Activated naive CD8-positive, alpha-beta T cell treated with anti-CD3 and anti-CD28 coated beads, Interleukin-2, amount 50 U/mL, for 24 hours (primary cell): ENCODE results near the gene DPEP3.

Source experiments
- ATAC-seq: fragments of 150-1000 bp; cut with Tn5 transposase; one replicate; pipeline ENCODE4 v1.10.0; 2021
- DNase-seq: peaks from one replicate; pipeline ENCODE4 v3.0.0; 2021
- H3K27ac Mint-ChIP-seq: one replicate; pipeline ENCODE4 v1.8.0; 2021; ENCODE audit warnings: mild to moderate bottlenecking, mixed read lengths
- H3K27me3 Mint-ChIP-seq: one replicate; pipeline ENCODE4 v1.8.0; 2021; ENCODE audit warnings: mixed read lengths
- H3K36me3 Mint-ChIP-seq: one replicate; pipeline ENCODE4 v1.8.0; 2021; ENCODE audit warnings: low read depth, mixed read lengths
- H3K4me1 Mint-ChIP-seq: one replicate; pipeline ENCODE4 v1.8.0; 2021; ENCODE audit warnings: mixed read lengths
- H3K4me3 Mint-ChIP-seq: one replicate; pipeline ENCODE4 v1.8.0; 2021; ENCODE audit warnings: mild to moderate bottlenecking, moderate library complexity, mixed read lengths
- H3K9me3 Mint-ChIP-seq: one replicate; pipeline ENCODE4 v1.8.0; 2021; ENCODE audit warnings: mixed read lengths

The DPEP3 gene

DNA sequence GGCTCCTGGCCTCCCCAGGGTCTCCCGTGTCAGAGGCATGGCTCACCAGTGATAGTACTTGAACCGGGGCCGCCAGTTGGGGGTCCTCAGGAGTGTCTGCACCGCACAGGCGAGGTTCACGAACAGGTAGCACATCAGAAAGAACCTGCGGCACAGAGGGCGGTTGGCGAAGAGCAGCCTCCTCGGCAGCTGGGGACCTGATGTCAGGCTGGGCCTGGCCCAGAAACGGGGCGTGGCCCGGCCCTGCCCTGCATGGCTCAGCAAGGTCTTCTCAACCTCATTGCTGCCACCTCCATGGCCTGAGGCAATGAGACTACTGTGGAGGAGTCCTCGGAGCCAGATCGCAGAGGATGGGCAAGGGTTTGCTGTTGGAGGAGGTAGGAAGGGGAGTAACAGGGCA is 32.3 kb downstream of the DPEP3 start:
- Mint-ChIP-seq H3K4me1 (no peaks in the 10 kb centered on the region), H3K27ac (no peak overlapping the region), H3K9me3 (no peaks in the 10 kb centered on the region), H3K36me3 (no peaks in the 10 kb centered on the region), H3K4me3 (no peak overlapping the region), H3K27me3 (no peaks in the 10 kb centered on the region)
- DNase-seq (no peak), ATAC-seq (no peak)

DNA sequence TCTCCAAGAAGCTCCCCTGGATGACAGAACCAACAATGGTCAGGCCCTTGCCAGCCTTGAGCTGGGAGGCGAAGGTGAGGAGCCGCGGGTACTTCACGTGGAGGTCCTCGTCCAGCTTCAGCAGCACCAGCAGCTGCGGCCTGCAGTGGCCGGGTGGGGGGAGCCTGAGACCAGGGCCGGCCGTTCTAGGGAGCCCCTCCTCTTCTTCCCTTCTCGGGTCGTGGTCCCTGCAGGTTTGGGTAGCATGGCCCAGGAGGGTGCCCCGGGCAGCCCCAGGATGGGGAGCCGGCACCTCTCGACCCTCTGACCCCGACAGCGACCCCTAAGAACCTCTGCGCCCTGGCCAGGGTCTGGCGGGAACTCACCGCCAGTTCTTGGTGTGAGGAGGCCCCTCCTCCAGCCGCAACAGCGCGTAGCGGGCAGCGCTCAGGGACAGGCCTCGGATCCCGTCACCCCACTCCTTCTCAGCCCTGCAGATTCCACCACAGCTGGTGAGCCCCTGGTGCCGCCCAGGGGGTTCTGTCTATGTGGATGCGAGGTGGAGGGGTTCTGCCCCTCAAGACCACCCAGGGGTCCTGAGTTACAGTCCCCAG is 33.2 kb downstream of the DPEP3 start:
- Mint-ChIP-seq H3K9me3 (no peaks in the 10 kb centered on the region), H3K36me3 (peaks cover 2% of the 10 kb centered on the region), H3K27ac (no peak overlapping the region), H3K4me3 (no peak overlapping the region), H3K27me3 (no peaks in the 10 kb centered on the region), H3K4me1 (peaks cover 2% of the 10 kb centered on the region)
- DNase-seq (no peak), ATAC-seq (no peak)

DNA sequence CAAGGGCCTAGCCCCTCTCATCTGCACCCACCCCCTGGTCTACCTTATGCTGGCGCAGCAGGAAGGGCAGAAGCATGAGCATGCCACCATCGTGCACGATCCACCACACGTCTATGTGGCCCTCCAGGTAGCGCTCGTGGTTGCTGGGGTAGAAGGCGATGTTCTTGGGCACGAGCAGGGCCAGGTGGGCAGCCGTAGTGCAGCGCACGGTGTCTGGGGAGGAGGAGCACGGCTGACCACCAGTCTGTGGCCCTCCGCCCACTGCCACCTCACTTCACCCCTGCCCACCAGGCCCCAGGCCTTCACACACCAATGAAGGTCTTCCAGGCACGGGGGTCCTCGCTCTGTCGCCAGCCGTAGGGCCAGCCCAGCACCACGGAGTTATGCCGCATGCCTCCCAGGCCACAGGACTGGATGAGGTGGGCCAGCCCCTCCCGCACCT is 34.1 kb downstream of the DPEP3 start:
- H3K4me1 Mint-ChIP-seq: peaks cover 7% of the 10 kb centered on the region
- no peaks in the 10 kb centered on the region for H3K9me3 Mint-ChIP-seq
- H3K27ac Mint-ChIP-seq: no peak overlapping the region
- no peaks in the 10 kb centered on the region for H3K27me3 Mint-ChIP-seq
- peaks cover 2% of the 10 kb centered on the region for H3K36me3 Mint-ChIP-seq
- no peak overlapping the region for H3K4me3 Mint-ChIP-seq
- DNase-seq: no peak
- no peak for ATAC-seq

DNA sequence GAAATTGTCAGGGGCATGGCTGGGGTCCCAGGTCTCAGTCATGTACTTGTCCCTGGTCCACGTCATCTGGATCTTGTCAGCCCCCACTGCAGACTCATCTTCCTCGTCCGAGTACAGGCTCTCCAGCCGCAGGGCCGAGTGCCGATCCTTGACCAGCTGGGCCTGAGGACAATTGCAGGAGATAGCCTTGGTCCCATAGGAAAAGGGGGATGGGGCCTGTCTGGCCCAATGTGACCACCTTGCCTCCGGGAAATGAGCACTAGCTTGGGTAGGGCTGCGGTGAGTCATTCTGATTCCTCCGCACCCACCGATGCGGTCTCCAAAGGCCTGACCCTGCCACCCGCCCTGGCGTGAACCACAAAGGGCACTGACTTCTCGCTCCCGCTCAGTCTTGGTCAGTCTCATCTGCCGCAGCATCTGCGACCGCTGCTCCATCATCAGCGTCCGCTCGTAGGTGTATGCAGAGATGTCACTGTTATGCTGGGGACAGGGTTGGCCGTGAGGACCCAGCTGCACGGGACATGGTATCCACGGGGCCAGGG is 34.8 kb downstream of the DPEP3 start:
- DNase-seq (no peak), ATAC-seq (no peak)
- H3K27me3 Mint-ChIP-seq: no peaks in the 10 kb centered on the region
- H3K4me3 Mint-ChIP-seq: no peak overlapping the region
- peaks cover 2% of the 10 kb centered on the region for H3K36me3 Mint-ChIP-seq
- no peaks in the 10 kb centered on the region for H3K9me3 Mint-ChIP-seq
- H3K4me1 Mint-ChIP-seq: peaks cover 8% of the 10 kb centered on the region
- no peak overlapping the region for H3K27ac Mint-ChIP-seq

DNA sequence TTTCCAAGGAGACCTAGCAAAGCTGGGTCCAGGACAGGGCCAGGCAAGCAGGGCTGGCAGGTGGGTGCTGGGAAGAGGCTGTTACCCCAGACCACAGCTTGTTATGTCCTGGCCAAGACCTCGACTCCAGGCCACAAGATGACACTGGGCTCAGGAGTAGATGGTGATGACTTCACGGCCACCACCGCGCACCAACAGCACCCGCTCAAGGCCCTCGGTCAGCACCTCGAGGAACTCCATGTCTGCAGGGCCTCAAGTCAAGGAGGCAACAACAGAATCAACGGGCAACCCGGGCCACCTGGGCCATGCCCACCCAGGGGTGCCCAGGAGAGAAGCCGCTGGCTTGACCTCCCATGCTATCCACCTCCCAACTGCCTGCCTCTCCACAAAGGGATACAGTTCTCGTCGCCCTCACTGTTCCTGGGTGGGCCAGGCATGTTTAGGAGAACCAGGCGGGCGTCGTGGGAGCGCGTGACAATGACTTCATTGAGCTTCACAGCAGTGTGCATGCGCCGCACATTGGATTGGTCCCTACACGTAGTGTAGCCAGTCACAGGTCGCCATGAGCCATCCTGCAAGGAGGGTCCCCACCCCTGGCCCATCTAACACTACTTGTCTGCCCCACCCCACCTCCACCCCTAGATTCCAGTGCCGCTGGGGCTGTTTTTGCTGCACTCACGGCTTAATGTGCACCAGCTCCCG is 35.5 kb downstream of the DPEP3 start:
- no peak for ATAC-seq
- no peak overlapping the region for H3K27ac Mint-ChIP-seq

DNA sequence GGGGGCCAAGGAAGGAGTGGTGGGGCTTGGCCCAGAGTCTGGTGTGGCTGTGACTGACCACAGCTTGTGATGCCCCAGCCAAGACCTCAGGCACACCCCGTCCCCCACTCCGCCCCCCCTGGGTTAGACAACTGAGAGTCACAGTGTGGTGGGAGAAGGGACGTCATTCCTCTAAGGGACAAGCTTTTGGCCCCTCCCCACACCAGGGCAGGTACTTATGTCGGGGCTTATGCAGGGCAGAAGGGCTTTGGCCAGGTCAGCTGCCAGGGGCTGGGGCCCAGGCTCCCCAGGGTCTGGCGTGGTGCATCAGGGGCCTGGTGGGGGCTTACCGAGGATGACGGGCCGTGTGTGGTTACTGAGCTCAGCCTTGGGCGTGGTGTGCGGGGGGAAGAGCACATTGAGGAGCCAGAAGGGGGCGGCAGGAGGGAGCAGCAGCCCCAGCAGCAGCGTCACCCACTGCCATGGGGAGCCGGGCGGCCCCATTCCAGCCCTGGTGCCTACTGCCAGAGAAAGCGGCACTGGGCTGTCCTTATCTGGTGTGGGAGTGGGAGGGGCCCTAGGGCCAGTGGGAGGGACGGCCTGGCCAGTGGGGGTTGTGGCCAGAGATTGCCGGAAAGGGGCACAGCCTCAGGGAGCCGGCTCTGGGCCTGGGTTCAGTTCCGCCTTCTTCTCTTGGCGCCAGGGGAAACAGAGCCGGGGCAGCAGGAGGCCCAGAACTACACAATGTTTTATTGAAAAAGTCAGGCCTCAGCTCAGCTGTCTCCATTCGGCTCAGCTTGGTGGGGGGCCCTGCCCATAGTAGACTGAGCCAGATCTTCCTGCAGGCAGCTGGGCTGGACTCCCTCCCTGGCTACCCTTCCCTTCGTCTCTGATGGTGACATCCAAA is 36.4 kb downstream of the DPEP3 start, which contains the start of gene LCAT:
Gene LCAT (minus strand): TSS at position 502 of the 886 bp plus-strand sequence. CDS start 19 bp downstream, at position 483.
- Mint-ChIP-seq H3K27ac (no peak within 1 kb of the TSS), H3K9me3 (no peaks in the 10 kb centered on the region)

More for the DNA sequence above, 35.5 kb downstream of the DPEP3 start:
- no peak overlapping the region for H3K4me3 Mint-ChIP-seq
- DNase-seq: no peak
- H3K9me3 Mint-ChIP-seq: no peaks in the 10 kb centered on the region
- H3K27me3 Mint-ChIP-seq: no peaks in the 10 kb centered on the region
- peaks cover 15% of the 10 kb centered on the region for H3K4me1 Mint-ChIP-seq
- H3K36me3 Mint-ChIP-seq: peaks cover 2% of the 10 kb centered on the region

DNA sequence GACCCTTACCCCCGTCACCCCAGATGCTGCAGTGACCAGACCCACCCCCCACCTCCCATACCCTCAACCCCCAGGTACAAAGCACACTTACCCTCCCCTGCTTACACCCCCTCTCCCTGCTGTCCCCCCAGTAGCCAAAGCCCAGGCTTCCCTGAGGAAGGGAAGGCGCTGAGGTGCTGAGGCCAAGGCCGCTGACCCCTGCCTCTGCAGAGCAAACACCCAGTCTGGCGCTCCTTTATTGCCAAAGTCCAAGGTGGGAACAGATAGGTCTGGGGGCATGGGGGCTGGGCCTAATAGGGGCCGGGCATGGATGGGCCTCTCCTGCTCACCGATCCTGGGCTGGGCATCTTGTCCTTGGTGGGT is 37.1 kb downstream of the DPEP3 start:
- H3K27me3 Mint-ChIP-seq: no peaks in the 10 kb centered on the region
- H3K4me3 Mint-ChIP-seq: no peak overlapping the region
- H3K4me1 Mint-ChIP-seq: peaks cover 26% of the 10 kb centered on the region
- H3K9me3 Mint-ChIP-seq: no peaks in the 10 kb centered on the region
- DNase-seq: no peak
- ATAC-seq: no peak
- no peak overlapping the region for H3K27ac Mint-ChIP-seq
- H3K36me3 Mint-ChIP-seq: peaks cover 2% of the 10 kb centered on the region

More for the DNA sequence above, 36.4 kb downstream of the DPEP3 start, which contains the start of gene LCAT:
- Mint-ChIP-seq H3K36me3 (peaks cover 2% of the 10 kb centered on the region), H3K27me3 (no peaks in the 10 kb centered on the region), H3K4me3 (no peak within 1 kb of the TSS), H3K4me1 (peaks cover 24% of the 10 kb centered on the region)
- no peak for DNase-seq
- no peak for ATAC-seq

DNA sequence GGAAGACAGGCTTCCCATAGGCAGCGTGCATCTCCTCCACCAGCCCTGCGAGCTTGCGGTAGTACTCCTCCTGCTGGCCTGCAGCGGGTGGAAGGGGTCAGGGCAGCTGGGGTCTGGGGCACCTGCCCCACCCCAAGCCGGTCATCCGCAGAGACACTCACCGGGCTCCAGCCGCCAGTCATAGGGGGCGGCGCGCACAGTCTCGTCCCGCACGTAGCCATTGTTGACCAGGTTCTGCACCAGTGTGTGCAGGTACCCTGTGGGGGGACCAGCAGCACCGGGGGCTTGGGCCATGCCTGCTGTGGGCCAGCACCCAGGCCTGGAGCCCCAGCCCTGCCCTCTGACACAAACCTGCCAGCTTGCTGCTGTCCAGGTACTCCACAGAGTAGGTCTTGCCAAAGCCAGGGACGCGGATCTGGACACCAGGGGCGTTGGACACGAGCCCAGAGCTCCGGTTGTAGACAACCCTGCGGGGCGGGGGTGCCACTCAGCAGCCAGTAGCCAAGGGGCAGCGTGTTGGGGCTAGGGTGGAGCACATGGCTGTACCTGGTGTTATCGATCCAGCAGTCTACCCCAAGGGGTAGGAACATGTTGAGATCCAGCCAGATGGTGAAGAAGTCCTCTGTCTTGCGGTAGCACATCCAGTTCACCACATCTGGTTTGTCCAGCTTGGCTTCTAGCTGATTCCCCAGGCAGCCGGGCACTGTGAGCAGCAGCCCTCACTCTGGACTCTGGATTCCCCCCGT is 37.6 kb downstream of the DPEP3 start:
- Mint-ChIP-seq H3K36me3 (peaks cover 2% of the 10 kb centered on the region), H3K4me3 (no peak overlapping the region), H3K4me1 (peaks cover 26% of the 10 kb centered on the region), H3K27ac (no peak overlapping the region), H3K27me3 (no peaks in the 10 kb centered on the region), H3K9me3 (no peaks in the 10 kb centered on the region)
- DNase-seq (no peak), ATAC-seq (no peak)

DNA sequence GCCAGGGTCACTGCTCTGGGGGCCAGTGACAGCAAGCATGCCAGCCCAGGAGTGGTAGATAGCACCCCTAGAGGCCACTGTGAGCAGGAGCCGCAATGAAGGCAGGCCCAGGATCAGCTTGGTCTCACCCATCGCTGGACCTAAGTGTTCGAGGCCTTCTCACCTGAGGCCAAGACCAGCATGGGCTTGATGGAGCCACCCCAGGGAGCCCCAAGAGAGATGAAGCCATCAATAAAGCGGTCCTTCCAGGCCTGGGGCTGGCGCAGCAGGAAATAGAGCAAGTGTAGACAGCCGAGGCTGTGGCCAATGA is 38.1 kb downstream of the DPEP3 start:
- Mint-ChIP-seq H3K4me1 (peaks cover 29% of the 10 kb centered on the region), H3K27me3 (no peaks in the 10 kb centered on the region), H3K9me3 (no peaks in the 10 kb centered on the region), H3K27ac (no peak overlapping the region), H3K4me3 (no peak overlapping the region), H3K36me3 (peaks cover 4% of the 10 kb centered on the region)
- ATAC-seq (peak; percentile 30), DNase-seq (peak; percentile 42)

DNA sequence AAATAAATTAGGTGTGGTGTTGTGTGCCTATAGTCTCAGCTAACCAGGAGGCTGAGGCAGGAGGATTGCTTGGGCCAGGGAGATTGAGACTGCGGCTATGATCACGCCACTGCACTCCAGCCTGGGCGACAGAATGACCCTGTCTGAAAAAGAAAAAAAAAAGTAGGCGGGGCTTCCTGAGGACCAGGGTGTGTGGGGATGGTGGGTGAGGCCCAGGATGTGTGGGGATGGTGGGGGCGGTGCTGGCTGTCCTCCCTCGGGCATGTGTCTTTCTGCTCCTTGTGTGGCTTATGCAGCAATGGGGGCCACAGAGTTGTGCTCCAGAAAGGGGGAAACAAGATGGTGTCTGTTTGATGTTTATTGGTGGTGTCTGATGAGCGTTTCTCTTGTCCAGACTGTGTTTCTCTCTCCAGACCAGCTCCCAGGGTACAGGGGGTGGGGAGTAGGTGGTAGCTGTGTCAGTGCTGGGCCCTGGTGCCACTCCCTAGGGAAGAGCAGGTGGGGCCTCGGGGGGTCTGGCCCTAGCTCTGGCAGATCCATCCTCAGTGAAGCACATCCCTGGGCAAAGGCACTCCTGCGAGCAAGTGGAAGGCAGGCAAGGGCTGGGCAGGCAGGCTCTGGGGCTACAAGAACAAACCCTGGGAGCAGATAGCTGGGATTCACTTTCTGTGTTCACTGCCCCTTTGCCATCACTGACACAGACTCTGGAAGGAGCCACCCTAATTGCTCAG is 38.7 kb downstream of the DPEP3 start:
- no peak for DNase-seq
- Mint-ChIP-seq H3K27ac (peak overlapping the region; percentile 60), H3K36me3 (peaks cover 7% of the 10 kb centered on the region), H3K27me3 (no peaks in the 10 kb centered on the region), H3K9me3 (no peaks in the 10 kb centered on the region), H3K4me1 (peaks cover 34% of the 10 kb centered on the region), H3K4me3 (no peak overlapping the region)
- ATAC-seq: no peak

DNA sequence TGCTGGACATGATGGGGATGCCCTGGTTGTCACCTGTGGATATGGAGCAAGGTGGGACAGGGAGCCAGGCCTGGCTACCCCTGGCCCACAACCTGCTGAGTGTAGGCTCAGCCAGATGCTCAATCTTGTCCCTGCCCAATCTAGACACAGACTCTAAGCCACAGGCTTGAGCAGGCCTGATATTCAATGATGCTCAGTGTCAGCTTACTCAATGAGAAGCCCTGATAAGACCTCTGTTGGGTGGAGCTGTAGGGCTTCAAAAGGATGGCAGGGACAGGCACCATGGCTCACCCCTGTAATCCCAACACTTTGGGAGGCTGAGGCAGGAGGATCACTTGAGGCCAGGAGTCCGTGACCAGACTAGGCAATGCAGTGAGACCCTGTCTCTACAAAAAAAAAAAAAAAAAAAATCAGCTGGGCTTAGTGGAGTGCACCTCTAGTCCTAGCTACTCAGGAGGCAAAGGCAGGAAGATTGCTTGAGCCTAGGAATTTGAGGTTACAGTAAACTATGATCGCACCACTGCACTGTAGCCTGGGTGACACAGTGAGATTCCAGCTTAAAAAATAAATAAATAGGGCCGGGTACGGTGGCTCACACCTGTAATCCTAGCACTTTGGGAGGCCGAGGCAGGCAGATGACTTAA is 39.7 kb downstream of the DPEP3 start:
- DNase-seq (no peak), ATAC-seq (no peak)
- H3K4me3 Mint-ChIP-seq: peak overlapping the region; percentile 29
- H3K4me1 Mint-ChIP-seq: peaks cover 34% of the 10 kb centered on the region
- H3K36me3 Mint-ChIP-seq: peaks cover 17% of the 10 kb centered on the region
- H3K27me3 Mint-ChIP-seq: no peaks in the 10 kb centered on the region
- H3K27ac Mint-ChIP-seq: peak overlapping the region; percentile 78
- H3K9me3 Mint-ChIP-seq: no peaks in the 10 kb centered on the region

DNA sequence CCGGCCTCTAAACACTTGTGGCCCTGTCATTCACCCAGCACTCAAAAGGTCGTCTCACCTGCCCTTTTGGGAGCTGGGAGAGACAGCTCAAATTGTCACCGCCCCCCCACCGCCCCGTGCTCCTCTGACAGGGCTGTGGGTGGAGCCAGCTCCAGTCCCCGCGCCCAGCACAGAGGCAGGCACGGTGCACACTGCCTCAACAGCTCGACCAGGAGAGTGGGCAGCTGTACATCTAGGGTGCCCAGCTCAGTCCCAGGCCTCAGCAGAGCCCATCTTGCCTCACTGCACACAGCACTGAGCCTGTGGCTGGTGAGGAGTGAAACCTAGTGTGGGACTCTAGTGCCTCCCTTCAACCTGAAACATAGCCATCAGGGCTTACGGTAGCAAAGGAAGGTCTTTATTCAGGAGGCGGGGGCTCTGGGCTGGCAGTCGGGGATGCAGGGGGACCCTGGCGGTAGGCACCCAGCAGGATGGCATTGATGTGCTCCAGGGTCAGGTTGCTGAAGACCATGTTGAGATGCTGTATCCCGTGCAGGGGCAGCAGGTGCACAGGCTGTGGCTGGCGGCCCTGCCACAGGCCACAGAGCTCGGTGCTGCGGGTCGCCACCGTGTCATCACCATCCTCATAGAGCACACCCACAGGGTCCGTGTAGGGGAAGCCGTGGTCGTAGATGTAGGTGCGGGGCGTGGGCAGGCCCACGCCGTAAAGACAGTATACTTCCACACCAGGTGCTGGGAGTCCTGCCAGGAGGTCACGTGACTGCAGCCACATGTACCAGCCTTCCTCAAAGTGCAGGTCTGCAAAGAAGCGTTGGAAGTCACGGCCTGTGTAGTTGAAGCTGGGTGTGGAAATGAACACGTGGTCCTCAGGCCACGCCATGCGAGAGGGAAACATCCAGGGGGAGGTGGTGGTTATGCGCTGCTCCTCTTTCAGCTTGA is 40.5 kb downstream of the DPEP3 start:
- H3K4me1 Mint-ChIP-seq: peaks cover 42% of the 10 kb centered on the region

More for the DNA sequence above, 40.5 kb downstream of the DPEP3 start:
- DNase-seq (peak; percentile 74), ATAC-seq (peak; percentile 33)
- Mint-ChIP-seq H3K27ac (peak overlapping the region; percentile 78), H3K27me3 (no peaks in the 10 kb centered on the region), H3K9me3 (no peaks in the 10 kb centered on the region), H3K36me3 (peaks cover 24% of the 10 kb centered on the region), H3K4me3 (peak overlapping the region; percentile 29)
